GM11168 (cell line): ENCODE measurements around the gene YPEL2.

Source experiments
- in situ Hi-C: fragments of 300-500 bp; cut with MboI; formaldehyde crosslinking; loops from one replicate; pipeline ENCODE4 v1.12.0; 2022; ENCODE audit warnings: low sequenced_read_pairs; ENCODE audit not compliant: unreplicated experiment

The YPEL2 gene

DNA sequence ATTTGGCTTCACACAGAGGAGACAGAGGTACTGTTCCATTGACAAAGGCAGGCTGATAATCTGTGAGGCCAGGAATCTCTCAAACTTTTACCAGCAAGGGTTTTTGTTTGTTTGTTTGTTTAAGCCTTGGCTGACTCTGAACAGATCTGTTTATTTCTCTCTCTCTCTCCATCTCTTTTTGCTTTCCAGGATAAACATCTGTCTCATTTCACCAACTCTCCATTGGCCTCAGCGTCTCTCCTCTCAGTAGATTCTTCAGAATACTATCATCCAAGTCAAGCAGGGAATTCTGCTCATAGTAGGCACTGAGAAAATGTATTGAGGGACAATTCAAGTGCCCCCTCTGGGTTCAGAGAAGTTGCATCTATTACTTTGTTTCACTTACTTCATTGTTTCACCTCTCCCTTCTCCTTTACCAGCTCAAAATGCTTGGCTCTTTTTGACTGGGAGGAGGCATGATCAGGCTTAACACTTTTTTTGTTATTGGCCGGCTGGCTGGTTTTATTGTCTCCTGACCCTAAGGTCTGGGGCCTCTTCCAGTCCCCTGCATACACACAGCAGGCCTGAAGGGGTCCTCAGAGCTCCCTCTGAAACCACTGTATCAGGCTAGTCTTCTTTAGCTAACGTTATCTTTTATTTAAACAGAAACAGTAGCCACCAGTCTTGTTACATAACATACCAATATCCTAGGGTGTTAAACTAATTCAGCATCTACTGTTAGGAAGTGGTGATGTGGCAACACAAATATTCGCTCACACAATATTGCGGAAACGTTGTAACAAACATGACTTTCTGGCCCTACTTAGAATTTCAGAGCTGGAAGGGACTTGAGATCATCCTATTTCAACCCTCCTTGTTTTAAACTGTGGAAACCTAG lies 2.0 kb upstream of the YPEL2 start:
- in situ Hi-C loops: no loop called here

DNA sequence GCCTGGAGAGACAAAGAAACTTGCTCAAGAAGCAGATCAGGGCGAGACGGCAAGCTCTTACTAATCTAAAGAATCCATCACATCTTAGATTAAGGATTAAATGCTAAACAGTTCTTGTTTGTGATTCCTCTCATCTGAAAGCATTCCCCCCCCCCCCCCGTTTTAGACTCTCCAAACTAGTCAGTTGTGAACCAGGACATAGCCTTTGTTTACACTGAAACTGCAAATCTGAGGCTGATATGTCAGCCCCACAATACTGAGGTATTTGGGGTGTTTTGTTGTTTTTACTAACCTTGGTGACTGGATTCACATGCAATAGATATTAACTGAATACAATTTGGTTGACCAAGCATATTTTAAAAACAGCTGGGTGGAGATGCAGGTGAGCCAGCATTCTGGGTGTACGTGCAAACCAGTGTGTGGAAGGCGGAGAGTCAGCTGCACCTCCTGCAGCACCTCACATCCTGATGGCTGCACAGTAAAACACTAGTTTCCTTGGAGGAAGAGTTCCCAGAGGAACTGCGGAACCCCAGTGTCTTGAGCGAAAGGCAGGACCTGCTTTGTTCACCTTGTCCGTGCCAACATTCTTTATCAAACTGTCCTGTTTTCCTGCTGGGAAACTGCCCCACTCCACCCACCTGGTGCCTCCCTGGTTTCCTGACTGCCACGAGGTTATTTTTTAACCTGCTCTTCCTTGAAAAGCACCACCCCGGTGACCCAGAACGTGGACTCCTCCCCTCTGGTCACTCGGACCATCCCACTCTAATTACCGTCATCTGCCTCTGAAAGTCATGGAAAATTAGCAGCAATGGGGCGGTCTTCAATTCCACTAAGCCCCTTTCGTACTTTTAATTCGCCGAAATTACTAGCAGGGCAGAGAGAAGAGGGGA lies 1.2 kb upstream of the YPEL2 start:
- in situ Hi-C loops: no loop called here

- in situ Hi-C loops: no loop called here
Measured at GRCh38 chr17:59331929-59332748, 684 bp downstream of the YPEL2 start.

DNA sequence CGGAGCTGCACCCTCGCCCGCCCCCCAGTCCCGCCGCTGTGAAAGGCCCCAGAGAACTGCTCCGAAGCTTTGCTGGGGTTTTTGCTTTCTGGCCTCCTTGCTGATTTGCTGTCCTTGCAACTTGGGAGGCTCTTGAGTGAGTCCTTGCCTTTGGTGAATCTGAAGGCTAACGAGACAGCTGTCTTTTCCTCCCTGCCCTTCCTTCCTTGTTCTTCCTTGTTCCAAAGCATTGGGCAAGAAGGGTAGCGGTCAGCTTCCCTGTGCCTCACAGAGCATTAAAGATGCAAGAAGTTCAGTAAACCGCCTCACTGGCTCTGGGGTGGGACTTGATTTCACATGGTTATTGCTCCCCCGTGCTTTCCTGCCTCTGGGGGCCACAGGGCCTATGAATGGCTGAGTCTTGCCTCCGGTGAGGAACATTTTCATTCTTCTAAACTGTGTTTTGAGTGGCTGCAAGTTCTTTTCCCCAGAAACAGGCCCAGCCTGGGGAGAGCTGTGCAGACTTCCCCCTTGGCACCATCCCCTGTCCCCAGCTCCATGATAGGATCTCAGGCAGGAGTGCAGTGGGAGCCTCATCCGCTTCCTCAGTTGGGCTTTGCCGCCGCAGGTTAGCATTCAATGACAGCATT lies 1.4 kb downstream of the YPEL2 start:
- in situ Hi-C loops: no loop called here

DNA sequence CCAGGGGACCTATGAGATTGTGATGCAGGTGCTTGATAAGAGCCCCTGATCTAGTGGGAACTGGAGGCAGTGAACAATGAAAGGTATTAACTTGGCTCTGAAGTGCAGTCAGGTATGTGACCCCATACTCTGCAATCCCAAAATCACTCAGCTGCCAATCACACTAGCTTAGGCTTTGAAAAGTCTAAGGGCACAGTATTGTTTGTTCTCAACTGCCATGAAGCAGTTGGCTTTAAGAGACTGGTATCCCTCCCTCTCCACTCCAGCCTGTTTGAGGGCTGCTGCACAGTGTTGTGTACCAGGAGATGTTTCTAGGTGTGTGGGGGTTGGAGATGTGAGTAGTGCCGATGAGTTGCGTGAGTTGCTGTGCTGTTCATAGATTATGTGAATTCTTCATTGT lies 2.4 kb downstream of the YPEL2 start:
- in situ Hi-C loops: no loop called here

GRCh38 chr17:59335685-59336084 lies 4.2 kb downstream of the YPEL2 start:
- in situ Hi-C loops: no loop called here

DNA sequence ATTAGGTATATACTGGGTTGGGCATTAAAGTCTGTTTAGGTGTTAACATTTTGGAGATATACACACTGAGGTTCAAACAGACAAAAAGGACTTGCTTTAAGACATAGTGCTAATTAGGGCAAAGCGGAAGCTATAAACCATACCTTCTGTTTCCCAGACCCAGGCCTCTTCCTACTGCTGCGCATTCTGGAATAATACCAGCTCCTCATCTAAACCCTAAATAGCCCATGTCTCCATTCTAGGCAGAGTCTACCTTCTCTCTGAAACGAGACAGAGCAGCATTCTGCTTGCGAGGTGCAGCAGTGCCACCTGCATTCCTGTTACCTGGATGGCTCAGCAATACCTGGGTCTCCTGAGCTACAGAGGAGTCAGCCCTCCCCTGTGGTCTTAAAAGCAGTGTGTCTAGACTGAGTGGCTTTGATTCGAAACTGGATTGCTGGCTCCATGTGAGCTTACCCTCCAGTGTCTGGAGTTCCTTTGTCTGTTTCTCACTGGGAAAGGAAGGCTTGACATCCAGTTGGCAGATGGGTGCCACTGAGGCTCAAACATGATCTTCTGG lies 6.4 kb downstream of the YPEL2 start:
- in situ Hi-C loops: no loop called here

DNA sequence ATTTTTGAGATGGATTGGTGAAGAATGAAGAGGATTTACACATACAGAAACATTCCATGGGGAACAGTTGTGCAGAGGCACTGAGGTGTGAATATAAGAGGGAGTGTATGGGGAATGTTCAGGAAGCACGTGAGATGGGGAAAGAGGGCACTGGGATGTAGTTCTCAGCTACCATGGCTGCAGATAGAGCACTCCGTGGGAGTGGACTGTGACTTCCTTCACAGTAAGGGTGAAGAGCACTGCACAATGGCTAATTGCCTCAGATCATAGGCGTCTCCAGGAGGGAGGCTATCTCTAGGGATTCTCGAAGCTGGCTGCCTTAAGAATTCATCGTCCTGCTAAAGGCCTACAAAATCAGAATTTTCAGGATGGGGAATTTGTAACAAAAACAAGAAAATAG lies 7.0 kb downstream of the YPEL2 start:
- in situ Hi-C loops: no loop called here

GRCh38 chr17:59341922-59342321 lies 10.5 kb downstream of the YPEL2 start:
- in situ Hi-C loops: no loop called here

DNA sequence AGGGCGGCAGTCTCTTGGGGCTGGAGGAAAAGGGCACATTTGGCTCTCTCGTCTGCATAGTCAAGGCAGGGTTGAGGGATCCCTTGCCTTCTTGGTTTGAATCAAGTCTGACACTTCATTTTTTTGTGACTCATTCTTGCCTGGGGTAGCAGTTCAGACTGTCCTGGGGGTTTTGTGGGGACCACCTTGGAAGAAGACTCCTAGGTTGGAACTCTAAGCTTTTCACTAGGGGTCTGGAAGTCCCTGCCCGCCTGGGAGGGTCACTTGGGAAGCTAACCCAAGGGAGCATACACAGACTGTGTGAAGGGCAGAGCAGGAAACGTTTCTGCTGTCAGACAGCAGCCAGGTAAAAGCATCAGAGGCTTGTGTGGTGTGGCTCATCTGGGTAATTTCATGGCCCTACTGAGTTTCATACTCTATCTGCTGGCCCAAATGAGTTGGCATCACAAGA lies 11.3 kb downstream of the YPEL2 start:
- in situ Hi-C loops: no loop called here

- in situ Hi-C loops: no loop called here
Measured at GRCh38 chr17:59345476-59345875, 14.0 kb downstream of the YPEL2 start.

DNA sequence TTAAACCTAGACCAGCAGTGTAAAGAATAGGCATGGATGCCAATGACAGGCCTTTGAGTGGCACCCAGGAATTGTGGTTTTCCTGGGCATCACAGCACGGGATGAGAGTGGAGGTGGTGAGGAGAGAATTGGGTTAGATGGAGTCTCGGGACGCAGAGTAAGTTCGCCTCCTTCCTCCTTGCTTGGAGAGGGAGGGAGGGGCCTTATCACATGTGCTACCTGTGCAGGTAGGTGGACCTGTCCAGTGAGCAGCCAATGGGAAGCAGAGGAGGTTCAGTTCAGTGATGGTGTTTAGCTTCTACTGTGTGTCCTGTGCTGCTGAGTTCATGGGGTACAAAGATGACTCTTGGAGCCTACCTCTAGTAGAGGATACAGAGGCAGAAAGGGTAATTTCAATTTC lies 14.9 kb downstream of the YPEL2 start:
- in situ Hi-C loops: no loop called here

- in situ Hi-C loops: no loop called here
Measured at GRCh38 chr17:59346876-59347407, 15.5 kb downstream of the YPEL2 start.

- in situ Hi-C loops: no loop called here
Measured at GRCh38 chr17:59347975-59348391, 16.5 kb downstream of the YPEL2 start.

DNA sequence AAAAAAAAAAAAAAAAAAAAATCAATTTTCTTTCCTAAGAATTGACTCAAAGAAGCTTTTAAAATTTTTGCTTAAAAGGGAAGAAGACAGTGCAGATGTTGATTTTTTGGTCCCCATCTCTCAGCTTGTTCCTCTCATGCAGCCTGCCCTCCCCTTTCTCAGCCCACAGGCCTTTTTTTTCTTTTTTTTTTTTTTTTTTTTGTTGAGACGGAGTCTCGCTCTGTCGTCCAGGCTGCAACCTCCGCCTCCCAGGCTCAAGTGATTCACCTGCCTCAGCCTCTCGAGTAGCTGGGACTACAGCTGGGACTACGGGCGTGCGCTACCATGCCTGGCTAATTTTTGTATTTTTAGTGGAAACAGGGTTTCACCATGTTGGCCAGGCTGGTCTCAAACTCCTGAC lies 17.7 kb downstream of the YPEL2 start:
- in situ Hi-C loops: no loop called here

- in situ Hi-C loops: no loop called here
Measured at GRCh38 chr17:59353106-59353854, 21.8 kb downstream of the YPEL2 start.

DNA sequence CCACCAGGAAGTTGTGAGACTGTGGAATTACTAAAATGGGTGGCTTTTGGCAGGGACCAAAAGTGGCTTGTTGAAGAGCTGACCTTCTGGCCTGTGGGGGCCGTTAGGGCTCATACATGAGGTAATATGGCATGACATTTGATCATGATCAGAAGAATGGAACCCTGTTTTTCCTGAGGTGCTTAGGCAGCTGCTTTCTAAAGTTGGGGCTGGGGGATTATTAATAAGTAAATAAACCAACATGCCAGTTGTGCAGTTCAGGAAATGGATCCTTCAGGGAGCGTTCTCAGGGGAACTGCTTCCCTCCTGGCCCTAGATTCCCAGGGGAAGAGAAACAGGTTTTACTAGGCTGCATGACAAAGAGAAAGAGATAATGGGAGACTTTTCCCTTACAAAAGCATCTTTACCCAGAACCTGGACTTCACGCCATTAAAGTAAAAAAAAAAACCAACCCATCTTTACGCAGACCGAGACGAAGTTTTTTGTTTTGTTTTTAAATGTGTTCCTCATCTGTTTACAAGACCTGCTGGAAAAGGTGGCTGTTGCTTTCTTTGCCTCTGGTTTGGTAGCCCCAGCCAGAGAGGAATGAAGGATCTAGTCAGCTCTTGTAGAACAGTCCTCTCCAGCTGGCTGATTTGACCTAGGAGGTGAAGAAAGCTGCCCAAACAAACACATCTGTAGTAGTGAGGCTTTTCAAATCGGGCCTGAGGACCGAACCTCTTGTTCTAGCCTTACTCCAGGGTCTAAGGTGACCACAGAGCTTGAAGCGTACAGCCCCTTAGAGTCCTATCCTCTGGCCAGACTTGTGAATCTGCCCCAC lies 22.7 kb downstream of the YPEL2 start:
- in situ Hi-C loops: no loop called here
